Immature natural killer cell (primary cell): ENCODE results near the gene APBA2. TPM values are rescaled to one million over a fixed set of nuclear protein-coding genes. Genes with fewer than 3 reads are reported as not detected.

Experiments
- DNase-seq, 3 donors: peaks; one replicate each; pipeline ENCODE4 v3.0.0; 2022; ENCODE audit warnings: mixed read lengths in 1 of 3
- H3K27ac Mint-ChIP-seq, 6 donors: one replicate each; pipeline ENCODE4 v1.8.0; 2020; ENCODE audit warnings: mixed read lengths in 6 of 6, mild to moderate bottlenecking in 5 of 6, inconsistent platforms in 4 of 6, moderate library complexity in 3 of 6
- H3K27me3 Mint-ChIP-seq, 3 donors: one replicate each; pipeline ENCODE4 v1.8.0; 2020 to 2021; ENCODE audit warnings: low read depth in 3 of 3, mild to moderate bottlenecking in 3 of 3, mixed read lengths in 3 of 3, moderate library complexity in 3 of 3, inconsistent platforms in 1 of 3
- H3K36me3 Mint-ChIP-seq, 3 donors: one replicate each; pipeline ENCODE4 v1.8.0; 2020; ENCODE audit warnings: mixed read lengths in 3 of 3, inconsistent platforms in 2 of 3, mild to moderate bottlenecking in 2 of 3
- H3K4me1 Mint-ChIP-seq, 2 donors: one replicate each; pipeline ENCODE4 v1.8.0; 2020; ENCODE audit warnings: inconsistent platforms in 2 of 2, mild to moderate bottlenecking in 2 of 2, mixed read lengths in 2 of 2, moderate library complexity in 1 of 2
- H3K4me3 Mint-ChIP-seq, 5 donors: one replicate each; pipeline ENCODE4 v1.8.0; 2020; ENCODE audit warnings: mild to moderate bottlenecking in 5 of 5, mixed read lengths in 5 of 5, inconsistent platforms in 3 of 5, moderate library complexity in 3 of 5
- H3K9me3 Mint-ChIP-seq, 6 donors: one replicate each; pipeline ENCODE4 v1.8.0; 2020; ENCODE audit warnings: mild to moderate bottlenecking in 6 of 6, mixed read lengths in 6 of 6, inconsistent platforms in 4 of 6, moderate library complexity in 3 of 6
- polyA plus RNA-seq, 3 donors: library from polyadenylated mRNA; unstranded; fragments of 300-500 nt; fragmentation: Illumina TruSeq; gene quantifications; one replicate each; pipeline ENCODE4 v1.2.3, GENCODE V29; 2021

APBA2 gene
- polyA plus RNA-seq, 3 donors from 2014 or later = 24.4 to 68.7 (median 25.4) TPM

GRCh38 chr15:28930476-28931291 is 44.9 kb downstream of the APBA2 start:
- no peak for DNase-seq
- H3K9me3 Mint-ChIP-seq = no peaks in the 10 kb centered on the region
- peak overlapping the region in 2 of 6 donors; percentile 11 to 53 for H3K27ac Mint-ChIP-seq
- peaks cover 33 to 41% of the 10 kb centered on the region in 2 donors for H3K4me1 Mint-ChIP-seq
- peaks cover 3 to 17% (median 14%) of the 10 kb centered on the region in 3 donors for H3K36me3 Mint-ChIP-seq
- no peak overlapping the region for H3K4me3 Mint-ChIP-seq
- peaks cover 2 to 3% (median 3%) of the 10 kb centered on the region in 3 donors for H3K27me3 Mint-ChIP-seq

GRCh38 chr15:28931828-28932227 is 46.1 kb downstream of the APBA2 start:
- no peak for DNase-seq
- no peaks in the 10 kb centered on the region for H3K9me3 Mint-ChIP-seq
- H3K4me1 Mint-ChIP-seq = peaks cover 41 to 47% of the 10 kb centered on the region in 2 donors
- peaks cover 3 to 17% (median 14%) of the 10 kb centered on the region in 3 donors for H3K36me3 Mint-ChIP-seq
- peak overlapping the region in 1 of 6 donors; percentile 79 for H3K27ac Mint-ChIP-seq
- H3K4me3 Mint-ChIP-seq = no peak overlapping the region
- peaks cover 1 to 5% (median 3%) of the 10 kb centered on the region in 3 donors for H3K27me3 Mint-ChIP-seq

DNA sequence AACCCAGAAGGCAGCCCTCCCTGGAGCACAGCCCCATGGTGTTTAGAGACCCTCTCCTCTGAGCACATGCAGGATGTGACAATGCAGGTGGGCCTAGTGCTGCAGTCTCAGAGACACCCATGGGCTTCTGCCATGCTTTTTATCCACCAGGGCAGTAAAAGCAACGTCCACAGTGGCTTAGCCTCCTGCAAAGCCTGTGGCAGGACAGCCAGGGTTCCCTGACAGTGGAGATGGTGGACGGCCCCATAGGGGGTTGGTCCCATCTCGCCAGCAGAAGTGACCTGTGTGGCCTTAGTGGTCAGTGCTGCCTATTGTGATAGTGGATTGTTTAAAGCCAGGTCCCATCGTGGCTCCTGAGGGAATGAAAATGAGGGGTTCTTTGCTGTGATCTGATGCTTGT is 46.6 kb downstream of the APBA2 start:
- H3K36me3 Mint-ChIP-seq = peaks cover 3 to 12% (median 10%) of the 10 kb centered on the region in 3 donors
- peak overlapping the region in 3 of 6 donors; percentile 24 to 80 (median 44) for H3K27ac Mint-ChIP-seq
- no peaks in the 10 kb centered on the region for H3K9me3 Mint-ChIP-seq
- H3K4me3 Mint-ChIP-seq = no peak overlapping the region
- H3K4me1 Mint-ChIP-seq = peaks cover 43 to 53% of the 10 kb centered on the region in 2 donors
- peaks cover 1 to 5% (median 3%) of the 10 kb centered on the region in 3 donors for H3K27me3 Mint-ChIP-seq
- DNase-seq = no peak

GRCh38 chr15:28933710-28934445 is 48.1 kb downstream of the APBA2 start:
- peak overlapping the region; percentile 50 to 98 (median 96) for H3K27ac Mint-ChIP-seq
- H3K36me3 Mint-ChIP-seq = peaks cover 0 to 9% (median 8%) of the 10 kb centered on the region in 3 donors
- peak overlapping the region in 4 of 5 donors; percentile 45 to 76 (median 56) for H3K4me3 Mint-ChIP-seq
- no peaks in the 10 kb centered on the region for H3K9me3 Mint-ChIP-seq
- peaks cover 57 to 64% of the 10 kb centered on the region in 2 donors for H3K4me1 Mint-ChIP-seq
- peaks cover 1 to 5% (median 5%) of the 10 kb centered on the region in 3 donors for H3K27me3 Mint-ChIP-seq
- DNase-seq = no peak

DNA sequence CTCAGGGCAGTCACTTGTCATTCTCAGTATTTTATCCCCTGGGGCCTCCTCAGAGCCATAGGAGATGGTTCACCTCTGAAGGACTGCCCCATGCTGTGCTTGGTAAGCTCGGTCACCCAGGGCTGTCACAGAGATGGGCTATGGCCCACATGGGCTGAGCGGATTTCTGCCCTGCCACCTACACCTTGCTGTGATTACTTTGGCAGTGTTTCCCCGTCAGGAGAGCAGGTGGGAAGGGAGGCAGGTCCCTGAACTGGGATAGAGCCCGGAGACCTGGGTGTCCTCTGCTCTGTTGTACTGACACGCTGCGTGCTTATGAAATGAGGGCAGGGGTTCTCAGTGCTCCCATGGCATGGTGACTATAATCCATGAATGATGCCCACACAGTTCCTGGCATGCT is 48.9 kb downstream of the APBA2 start:
- no peaks in the 10 kb centered on the region for H3K9me3 Mint-ChIP-seq
- peaks cover under 1 to 7% (median 5%) of the 10 kb centered on the region in 3 donors for H3K27me3 Mint-ChIP-seq
- H3K4me3 Mint-ChIP-seq = peak overlapping the region in 2 of 5 donors; percentile 45 to 76
- H3K36me3 Mint-ChIP-seq = peaks cover 0 to 12% (median 5%) of the 10 kb centered on the region in 3 donors
- peaks cover 63 to 70% of the 10 kb centered on the region in 2 donors for H3K4me1 Mint-ChIP-seq
- DNase-seq = no peak
- H3K27ac Mint-ChIP-seq = peak overlapping the region in 5 of 6 donors; percentile 50 to 98 (median 97)

GRCh38 chr15:28935316-28935715 is 49.5 kb downstream of the APBA2 start:
- peak; percentile 61 to 67 (median 66) for DNase-seq
- peaks cover 0 to 13% (median 3%) of the 10 kb centered on the region in 3 donors for H3K36me3 Mint-ChIP-seq
- H3K4me1 Mint-ChIP-seq = peaks cover 69 to 73% of the 10 kb centered on the region in 2 donors
- H3K27me3 Mint-ChIP-seq = peaks cover 0 to 7% (median 5%) of the 10 kb centered on the region in 3 donors
- H3K9me3 Mint-ChIP-seq = no peaks in the 10 kb centered on the region
- peak overlapping the region; percentile 62 to 85 (median 80) for H3K4me3 Mint-ChIP-seq
- peak overlapping the region; percentile 94 to 98 (median 96) for H3K27ac Mint-ChIP-seq

DNA sequence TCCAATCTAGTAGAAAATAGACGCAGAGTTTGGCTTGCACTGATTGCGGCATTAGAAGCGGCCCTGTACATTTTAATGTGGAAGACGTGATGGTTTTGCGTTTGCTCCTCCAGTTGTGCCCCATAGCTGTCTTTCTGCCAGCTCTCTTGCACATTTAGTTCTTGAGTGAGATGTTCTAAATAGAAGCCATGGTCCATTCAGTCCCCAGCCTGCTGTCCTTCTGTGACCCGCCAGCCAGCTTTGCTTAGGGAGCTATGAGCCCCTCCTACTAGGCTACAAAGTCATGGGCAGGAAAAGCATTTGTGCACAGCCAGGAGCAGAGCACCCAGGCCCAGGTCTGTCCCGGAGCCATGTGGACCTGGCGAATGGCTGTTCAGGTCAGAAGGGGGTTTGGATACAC is 50.3 kb downstream of the APBA2 start:
- peaks cover 0 to 13% (median 3%) of the 10 kb centered on the region in 3 donors for H3K36me3 Mint-ChIP-seq
- no peak for DNase-seq
- peak overlapping the region; percentile 62 to 85 (median 80) for H3K4me3 Mint-ChIP-seq
- H3K27me3 Mint-ChIP-seq = peaks cover under 1 to 8% (median 5%) of the 10 kb centered on the region in 3 donors
- no peaks in the 10 kb centered on the region for H3K9me3 Mint-ChIP-seq
- peak overlapping the region; percentile 94 to 98 (median 96) for H3K27ac Mint-ChIP-seq
- peaks cover 76 to 81% of the 10 kb centered on the region in 2 donors for H3K4me1 Mint-ChIP-seq

GRCh38 chr15:28936481-28936881 is 50.7 kb downstream of the APBA2 start:
- peaks cover 0 to 2% (median 0%) of the 10 kb centered on the region in 6 donors for H3K9me3 Mint-ChIP-seq
- no peak for DNase-seq
- peak overlapping the region; percentile 94 to 98 (median 96) for H3K27ac Mint-ChIP-seq
- H3K27me3 Mint-ChIP-seq = peaks cover 5 to 11% (median 5%) of the 10 kb centered on the region in 3 donors
- peaks cover 0 to 13% (median 3%) of the 10 kb centered on the region in 3 donors for H3K36me3 Mint-ChIP-seq
- peaks cover 79 to 82% of the 10 kb centered on the region in 2 donors for H3K4me1 Mint-ChIP-seq
- peak overlapping the region; percentile 62 to 85 (median 82) for H3K4me3 Mint-ChIP-seq

DNA sequence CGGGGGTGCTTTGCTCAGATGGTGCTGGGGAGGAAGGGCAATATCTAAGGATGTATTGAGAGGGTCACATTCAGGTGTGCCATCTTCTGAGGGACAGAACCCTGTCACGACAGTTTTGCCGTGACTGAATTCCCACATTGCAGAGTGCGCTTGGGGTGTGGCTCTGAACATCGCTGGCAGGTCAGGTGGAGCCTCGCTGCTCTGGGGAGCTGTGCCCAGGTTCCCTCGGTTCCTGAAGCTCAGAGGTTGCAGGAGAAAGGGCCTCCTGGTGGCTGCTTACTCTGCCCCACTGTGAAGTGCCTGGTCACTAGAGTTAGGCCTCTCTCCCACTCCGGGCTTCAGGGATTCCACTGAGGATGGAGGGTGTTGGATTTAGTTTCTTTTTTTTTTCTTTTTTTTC is 51.5 kb downstream of the APBA2 start:
- DNase-seq = no peak
- Mint-ChIP-seq H3K4me1 (peaks cover 84 to 86% of the 10 kb centered on the region in 2 donors), H3K4me3 (peak overlapping the region; percentile 62 to 85 (median 82)), H3K27me3 (peaks cover 5 to 18% (median 8%) of the 10 kb centered on the region in 3 donors), H3K27ac (peak overlapping the region; percentile 94 to 98 (median 96)), H3K9me3 (peaks cover 0 to 2% (median 0%) of the 10 kb centered on the region in 6 donors), H3K36me3 (peaks cover 0 to 13% (median 3%) of the 10 kb centered on the region in 3 donors)

- H3K9me3 Mint-ChIP-seq = peaks cover 0 to 2% (median 0%) of the 10 kb centered on the region in 6 donors
- H3K27me3 Mint-ChIP-seq = peaks cover 4 to 16% (median 15%) of the 10 kb centered on the region in 3 donors
- H3K4me1 Mint-ChIP-seq = peaks cover 97 to 98% of the 10 kb centered on the region in 2 donors
- H3K36me3 Mint-ChIP-seq = peaks cover 5 to 10% (median 7%) of the 10 kb centered on the region in 3 donors
- DNase-seq = peak; percentile 75 to 80 (median 78)
- peak overlapping the region; percentile 84 to 98 (median 94) for H3K27ac Mint-ChIP-seq
- H3K4me3 Mint-ChIP-seq = peak overlapping the region; percentile 75 to 88 (median 82)
These were observed 56.3 kb downstream of the APBA2 start for GRCh38 chr15:28942046-28942445.

DNA sequence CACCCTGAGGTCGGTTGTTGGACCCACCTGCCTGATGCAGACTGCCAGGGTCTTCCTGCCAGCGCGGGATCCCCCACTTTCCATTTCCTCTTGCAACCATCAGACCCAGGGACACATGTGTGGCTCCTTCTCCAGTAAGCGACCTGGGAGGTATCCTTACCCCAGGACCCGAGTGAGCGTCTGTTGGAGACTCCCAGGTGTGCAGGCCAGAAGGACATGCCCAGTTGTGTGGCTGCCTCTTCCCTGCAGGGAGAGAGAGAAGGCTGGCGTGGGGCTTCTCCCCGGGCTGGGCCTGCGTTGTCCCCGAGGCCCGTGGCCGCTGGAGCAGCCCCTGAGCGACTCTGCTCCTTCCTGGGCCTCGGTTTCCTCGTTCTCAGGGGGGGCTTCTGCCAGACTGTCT is 56.8 kb downstream of the APBA2 start:
- Mint-ChIP-seq H3K4me3 (peak overlapping the region; percentile 75 to 88 (median 82)), H3K36me3 (peaks cover 5 to 10% (median 7%) of the 10 kb centered on the region in 3 donors), H3K4me1 (peaks cover 97 to 98% of the 10 kb centered on the region in 2 donors), H3K27ac (peak overlapping the region; percentile 84 to 98 (median 94)), H3K9me3 (peaks cover 0 to 2% (median 0%) of the 10 kb centered on the region in 6 donors), H3K27me3 (peaks cover 4 to 16% (median 15%) of the 10 kb centered on the region in 3 donors)
- DNase-seq = no peak

GRCh38 chr15:28943146-28943545 is 57.4 kb downstream of the APBA2 start:
- peaks cover 0 to 2% (median 0%) of the 10 kb centered on the region in 6 donors for H3K9me3 Mint-ChIP-seq
- peaks cover 5 to 10% (median 7%) of the 10 kb centered on the region in 3 donors for H3K36me3 Mint-ChIP-seq
- H3K4me1 Mint-ChIP-seq = peaks cover 97 to 98% of the 10 kb centered on the region in 2 donors
- H3K27me3 Mint-ChIP-seq = peaks cover 4 to 16% (median 15%) of the 10 kb centered on the region in 3 donors
- DNase-seq = no peak
- H3K27ac Mint-ChIP-seq = peak overlapping the region; percentile 67 to 95 (median 86)
- H3K4me3 Mint-ChIP-seq = peak overlapping the region; percentile 49 to 77 (median 71)

- Mint-ChIP-seq H3K4me1 (peaks cover 97 to 98% of the 10 kb centered on the region in 2 donors), H3K27ac (peak overlapping the region; percentile 14 to 93 (median 85)), H3K36me3 (peaks cover 5 to 10% (median 7%) of the 10 kb centered on the region in 3 donors), H3K4me3 (peak overlapping the region; percentile 50 to 77 (median 67)), H3K27me3 (peaks cover 4 to 18% (median 16%) of the 10 kb centered on the region in 3 donors), H3K9me3 (peaks cover 0 to 2% (median 0%) of the 10 kb centered on the region in 6 donors)
- no peak for DNase-seq
These were observed 57.9 kb downstream of the APBA2 start for GRCh38 chr15:28943611-28944230.
